Liver (tissue), 3 donors: ENCODE results near the gene FOXL2NB.

ENCODE experiments used
- CTCF ChIP-seq: fragments of 150-350 bp; IDR thresholded peaks from 2 replicates; pipeline ENCODE4 v1.5.1; 2017; ENCODE audit warnings: improper control_type of control experiment, low read depth, low read length; ENCODE audit not compliant: missing input control
- EGR1 ChIP-seq, 2 donors: IDR thresholded peaks; 2 replicates each; pipeline ENCODE4 v1.6.1; 2016 to 2018; ENCODE audit warnings: antibody characterized with exemption in 2 of 2, low read depth in 2 of 2
- GABPA ChIP-seq, 2 donors: IDR thresholded peaks in 1 of 2; conservative IDR thresholded peaks in 1 of 2; 2 replicates each; pipeline ENCODE4 v1.6.1; 2016; ENCODE audit warnings: antibody characterized with exemption in 2 of 2, mild to moderate bottlenecking in 1 of 2, moderate library complexity in 1 of 2
- JUND ChIP-seq, 2 donors: IDR thresholded peaks; 2 replicates each; pipeline ENCODE4 v1.6.1; 2016; ENCODE audit warnings: antibody characterized with exemption in 2 of 2
- MAX ChIP-seq: IDR thresholded peaks from 2 replicates; pipeline ENCODE4 v1.6.1; 2016; ENCODE audit warnings: antibody characterized with exemption
- RXRA ChIP-seq, 2 donors: IDR thresholded peaks; 2 replicates each; pipeline ENCODE4 v1.6.1; 2017 to 2018; ENCODE audit warnings: antibody characterized with exemption in 2 of 2, mild to moderate bottlenecking in 1 of 2
- SP1 ChIP-seq: IDR thresholded peaks from 2 replicates; pipeline ENCODE4 v1.6.1; 2018; ENCODE audit warnings: antibody characterized with exemption, mild to moderate bottlenecking
- TF ChIP-seq, protein P1 (sequence below): IDR thresholded peaks from 2 replicates; pipeline ENCODE4 v1.6.1; 2016; ENCODE audit warnings: antibody characterized with exemption, mild to moderate bottlenecking
- donor health status: healthy.
- donor health status: healthy.

DNA sequence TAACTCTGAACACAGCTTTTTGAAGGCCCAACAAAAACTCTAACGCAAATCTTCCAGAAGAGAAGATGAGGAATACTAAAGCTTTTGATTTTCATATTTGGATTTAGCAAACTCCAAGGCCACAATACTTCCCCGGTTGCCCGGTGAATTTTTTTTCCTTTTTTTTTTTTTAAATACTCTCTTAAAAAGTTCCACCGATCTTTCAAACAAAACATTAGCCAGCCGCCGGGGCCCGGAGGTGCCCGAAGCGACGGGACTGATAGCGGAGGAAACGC lies 2.4 kb upstream of the FOXL2NB start:
- TF ChIP-seq CTCF (no peak), JUND (IDR thresholded peaks at IDR 0.05) (no peak), RXRA (IDR thresholded peaks at IDR 0.05) (no peak), SP1 (no peak), GABPA (IDR thresholded peaks at IDR 0.05 in 1 of 2, conservative IDR thresholded peaks at IDR 0.05 in 1 of 2) (no peak), EGR1 (IDR thresholded peaks at IDR 0.05; ENCODE audit: low read depth in 2 of 2) (no peak), MAX (no peak)
- TF ChIP-seq, protein P1, sequence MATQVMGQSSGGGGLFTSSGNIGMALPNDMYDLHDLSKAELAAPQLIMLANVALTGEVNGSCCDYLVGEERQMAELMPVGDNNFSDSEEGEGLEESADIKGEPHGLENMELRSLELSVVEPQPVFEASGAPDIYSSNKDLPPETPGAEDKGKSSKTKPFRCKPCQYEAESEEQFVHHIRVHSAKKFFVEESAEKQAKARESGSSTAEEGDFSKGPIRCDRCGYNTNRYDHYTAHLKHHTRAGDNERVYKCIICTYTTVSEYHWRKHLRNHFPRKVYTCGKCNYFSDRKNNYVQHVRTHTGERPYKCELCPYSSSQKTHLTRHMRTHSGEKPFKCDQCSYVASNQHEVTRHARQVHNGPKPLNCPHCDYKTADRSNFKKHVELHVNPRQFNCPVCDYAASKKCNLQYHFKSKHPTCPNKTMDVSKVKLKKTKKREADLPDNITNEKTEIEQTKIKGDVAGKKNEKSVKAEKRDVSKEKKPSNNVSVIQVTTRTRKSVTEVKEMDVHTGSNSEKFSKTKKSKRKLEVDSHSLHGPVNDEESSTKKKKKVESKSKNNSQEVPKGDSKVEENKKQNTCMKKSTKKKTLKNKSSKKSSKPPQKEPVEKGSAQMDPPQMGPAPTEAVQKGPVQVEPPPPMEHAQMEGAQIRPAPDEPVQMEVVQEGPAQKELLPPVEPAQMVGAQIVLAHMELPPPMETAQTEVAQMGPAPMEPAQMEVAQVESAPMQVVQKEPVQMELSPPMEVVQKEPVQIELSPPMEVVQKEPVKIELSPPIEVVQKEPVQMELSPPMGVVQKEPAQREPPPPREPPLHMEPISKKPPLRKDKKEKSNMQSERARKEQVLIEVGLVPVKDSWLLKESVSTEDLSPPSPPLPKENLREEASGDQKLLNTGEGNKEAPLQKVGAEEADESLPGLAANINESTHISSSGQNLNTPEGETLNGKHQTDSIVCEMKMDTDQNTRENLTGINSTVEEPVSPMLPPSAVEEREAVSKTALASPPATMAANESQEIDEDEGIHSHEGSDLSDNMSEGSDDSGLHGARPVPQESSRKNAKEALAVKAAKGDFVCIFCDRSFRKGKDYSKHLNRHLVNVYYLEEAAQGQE, result no peak
